C4-2B (cell line): ENCODE results near the gene FGD1.

Source experiments
- ZFX ChIP-seq: fragments of 450-650 bp; IDR thresholded peaks from 2 replicates; pipeline ENCODE4 v1.6.1; 2017
- TF ChIP-seq, protein P1 (sequence below): fragments of 450-650 bp; conservative IDR thresholded peaks from 2 replicates; pipeline ENCODE4 v1.5.1; 2017; ENCODE audit warnings: mild to moderate bottlenecking

DNA sequence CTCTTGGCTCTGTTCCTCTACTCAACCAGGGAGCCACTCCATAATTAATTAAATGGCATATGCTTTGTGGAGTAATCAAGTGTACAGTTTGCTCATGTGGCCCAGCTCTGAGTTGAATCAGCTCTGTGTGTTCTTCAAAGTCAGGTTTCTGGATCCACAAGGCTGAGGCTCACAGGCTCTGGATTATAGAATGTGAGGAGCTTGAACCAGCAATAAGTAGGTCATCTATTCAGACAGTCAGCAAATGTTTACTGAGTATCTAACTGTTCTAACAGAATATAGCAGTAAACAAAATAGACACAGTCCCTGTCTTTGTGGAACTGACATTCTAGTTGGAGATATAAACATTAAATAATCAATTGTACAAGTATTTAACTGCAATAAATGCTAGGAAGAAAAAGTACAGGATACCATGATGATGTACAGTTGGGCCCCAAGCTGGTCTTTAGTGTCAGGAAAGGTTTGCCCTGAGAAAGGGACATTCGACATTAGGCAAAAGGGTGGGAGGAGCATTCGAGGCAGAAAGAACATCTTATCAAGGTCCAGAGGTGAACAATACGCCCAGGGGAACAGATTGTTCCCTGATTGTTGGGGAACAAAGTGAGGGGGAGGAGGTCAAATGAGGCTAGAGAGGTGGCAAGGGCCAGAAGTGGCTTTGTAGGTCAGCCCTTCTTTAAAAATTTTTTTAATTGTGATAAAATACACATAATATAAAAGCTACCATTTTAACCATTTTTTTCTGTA, 76.3 kb downstream of the FGD1 start:
- TF ChIP-seq, protein P1, sequence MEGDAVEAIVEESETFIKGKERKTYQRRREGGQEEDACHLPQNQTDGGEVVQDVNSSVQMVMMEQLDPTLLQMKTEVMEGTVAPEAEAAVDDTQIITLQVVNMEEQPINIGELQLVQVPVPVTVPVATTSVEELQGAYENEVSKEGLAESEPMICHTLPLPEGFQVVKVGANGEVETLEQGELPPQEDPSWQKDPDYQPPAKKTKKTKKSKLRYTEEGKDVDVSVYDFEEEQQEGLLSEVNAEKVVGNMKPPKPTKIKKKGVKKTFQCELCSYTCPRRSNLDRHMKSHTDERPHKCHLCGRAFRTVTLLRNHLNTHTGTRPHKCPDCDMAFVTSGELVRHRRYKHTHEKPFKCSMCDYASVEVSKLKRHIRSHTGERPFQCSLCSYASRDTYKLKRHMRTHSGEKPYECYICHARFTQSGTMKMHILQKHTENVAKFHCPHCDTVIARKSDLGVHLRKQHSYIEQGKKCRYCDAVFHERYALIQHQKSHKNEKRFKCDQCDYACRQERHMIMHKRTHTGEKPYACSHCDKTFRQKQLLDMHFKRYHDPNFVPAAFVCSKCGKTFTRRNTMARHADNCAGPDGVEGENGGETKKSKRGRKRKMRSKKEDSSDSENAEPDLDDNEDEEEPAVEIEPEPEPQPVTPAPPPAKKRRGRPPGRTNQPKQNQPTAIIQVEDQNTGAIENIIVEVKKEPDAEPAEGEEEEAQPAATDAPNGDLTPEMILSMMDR: no peak
- TF ChIP-seq ZFX: no peak
